GM23248 (cell line): ENCODE data around the gene DHX32. TPM values are rescaled to one million over a fixed set of nuclear protein-coding genes. Genes with fewer than 3 reads are reported as not detected.

Experiments
- DNase-seq: peaks from one replicate; pipeline ENCODE4 v3.0.0-alpha.2; 2015
- H2AFZ ChIP-seq: fragments of 200-600 bp; sonication (generic); 2 replicates; pipeline ENCODE4 v1.6.1; 2016; ENCODE audit warnings: antibody characterized with exemption
- H3F3A ChIP-seq: fragments of 200-600 bp; sonication (generic); 2 replicates; pipeline ENCODE4 v1.6.1; 2016; ENCODE audit warnings: mild to moderate bottlenecking, antibody characterized with exemption, mixed run types; ENCODE audit not compliant: insufficient read depth
- H3K27ac ChIP-seq: fragments of 200-600 bp; sonication (generic); 2 replicates; pipeline ENCODE4 v1.5.1; 2016; ENCODE audit warnings: mild to moderate bottlenecking
- H3K27me3 ChIP-seq: fragments of 200-600 bp; sonication (generic); replicated peaks from 2 replicates; pipeline ENCODE4 v1.6.1; 2016; ENCODE audit warnings: mild to moderate bottlenecking; ENCODE audit not compliant: insufficient read depth
- H3K36me3 ChIP-seq: fragments of 200-600 bp; sonication (generic); 2 replicates; pipeline ENCODE4 v1.6.1; 2016; ENCODE audit warnings: low read depth, mild to moderate bottlenecking
- H3K4me1 ChIP-seq: fragments of 200-600 bp; sonication (generic); 2 replicates; pipeline ENCODE4 v1.6.1; 2016; ENCODE audit warnings: mild to moderate bottlenecking; ENCODE audit not compliant: insufficient read depth
- H3K4me2 ChIP-seq: fragments of 200-600 bp; sonication (generic); one replicate; pipeline ENCODE4 v1.6.1; 2016; ENCODE audit warnings: mild to moderate bottlenecking; ENCODE audit not compliant: unreplicated experiment
- H3K4me3 ChIP-seq: fragments of 200-600 bp; sonication (generic); 2 replicates; pipeline ENCODE4 v1.5.1; 2016; ENCODE audit warnings: mild to moderate bottlenecking
- H3K79me2 ChIP-seq: fragments of 200-600 bp; sonication (generic); 2 replicates; pipeline ENCODE4 v1.6.1; 2016; ENCODE audit warnings: mild to moderate bottlenecking; ENCODE audit not compliant: insufficient read depth
- H3K9ac ChIP-seq: fragments of 200-600 bp; sonication (generic); 2 replicates; pipeline ENCODE4 v1.6.1; 2016; ENCODE audit warnings: mild to moderate bottlenecking
- H3K9me2 ChIP-seq: fragments of 200-600 bp; sonication (generic); 2 replicates; pipeline ENCODE4 v1.6.1; 2016; ENCODE audit warnings: mixed run types, mild to moderate bottlenecking, moderate library complexity; ENCODE audit not compliant: insufficient read depth
- H3K9me3 ChIP-seq: fragments of 200-600 bp; sonication (generic); one replicate; pipeline ENCODE4 v1.6.1; 2017; ENCODE audit warnings: low read depth
- H4K20me1 ChIP-seq: fragments of 200-600 bp; sonication (generic); 2 replicates; pipeline ENCODE4 v1.6.0; 2016; ENCODE audit not compliant: insufficient read depth
- EZH2 ChIP-seq: fragments of 200-600 bp; sonication (generic); IDR thresholded peaks from 2 replicates; pipeline ENCODE4 v1.6.1; 2018; ENCODE audit warnings: antibody characterized with exemption, mild to moderate bottlenecking; ENCODE audit not compliant: insufficient read depth, poor library complexity, severe bottlenecking
- EZH2phosphoT487 ChIP-seq: fragments of 200-600 bp; sonication (generic); IDR thresholded peaks from 2 replicates; pipeline ENCODE4 v1.6.1; 2018; ENCODE audit warnings: antibody characterized with exemption, moderate library complexity, mild to moderate bottlenecking, low read depth; ENCODE audit not compliant: insufficient read depth
- WGBS, 2 experiments: methylation state at CpG; one replicate each; pipeline ENCODE4 v1.1.6; 2015 to 2017; ENCODE audit warnings: low lambda C conversion rate in 2 of 2, low coverage in 1 of 2; ENCODE audit errors: missing lambda C conversion rate in 2 of 2; 5-methylcytosine and 5-hydroxymethylcytosine counted together
- in situ Hi-C: fragments of 300-500 bp; cut with MboI; formaldehyde crosslinking; loops from 2 replicates; pipeline ENCODE4 v1.15.0; 2020
- microRNA counts: library from miRNA; unstranded; fragments of <30 nt; microRNA quantifications from one replicate; lab custom pipeline; 2016
- microRNA-seq: library from miRNA; unstranded; fragments of <30 nt; microRNA quantifications from one replicate; pipeline ENCODE4, GENCODE V29; 2016; ENCODE audit warnings: borderline number of aligned reads
- polyA plus RNA-seq: library from polyadenylated mRNA; unstranded; fragments of >200 nt; fragmentation: Nextera tagmentation; extraction: Ambion mirVana; gene quantifications from 2 replicates; pipeline ENCODE4 v1.2.1, GENCODE V29; 2016
- small RNA-seq: library from RNA; depleted of rRNA; stranded (forward); fragments of <200 nt; gene quantifications from one replicate; pipeline ENCODE3, GENCODE V24; 2014; ENCODE audit warnings: low read depth, low replicate concordance
- total RNA-seq: library from RNA; depleted of rRNA; stranded (reverse); fragments of >200 nt; shearing (Covaris generic); gene quantifications from 2 replicates; pipeline ENCODE4 v1.2.3, GENCODE V29; 2014; rRNA removed

The DHX32 gene
- total and polyA plus RNA-seq, 2 experiments from 2014 or later = 34.4 to 49.6 TPM

DNA sequence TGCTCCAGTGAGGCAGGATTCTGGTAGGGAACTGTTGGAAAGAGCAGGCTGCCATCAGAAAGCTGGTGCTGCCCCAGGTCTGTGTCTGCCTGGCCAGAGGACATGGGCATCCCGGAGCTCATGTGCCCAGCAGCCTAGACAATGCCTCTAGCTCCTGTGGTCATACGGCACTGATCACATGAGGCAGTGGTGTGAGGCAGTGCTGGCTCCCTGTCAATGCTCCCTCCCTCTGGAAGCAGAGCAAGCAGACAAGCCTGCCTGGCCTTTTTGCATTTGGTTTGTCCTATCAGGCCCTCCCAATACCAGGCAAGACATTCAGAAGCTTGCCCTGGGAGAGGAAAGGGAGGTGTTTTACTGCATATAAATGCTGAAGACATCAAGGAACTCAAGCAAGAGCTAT, 86.0 kb downstream of the DHX32 start:
- in situ Hi-C loops = no loop called here
- no peak overlapping the region for H3K4me3 ChIP-seq
- H3K4me2 ChIP-seq = no peak overlapping the region
- H3K9ac ChIP-seq = no peak overlapping the region
- H3F3A ChIP-seq = no peaks in the 10 kb centered on the region
- H3K36me3 ChIP-seq = no peaks in the 10 kb centered on the region
- no peak for TF ChIP-seq EZH2
- no peak for TF ChIP-seq EZH2phosphoT487
- no peak overlapping the region for H3K27ac ChIP-seq
- no peaks in the 10 kb centered on the region for H3K9me2 ChIP-seq
- no peak for DNase-seq
- H3K79me2 ChIP-seq = no peaks in the 10 kb centered on the region
- H3K4me1 ChIP-seq = no peaks in the 10 kb centered on the region
- no peaks in the 10 kb centered on the region for H3K27me3 ChIP-seq
- no peak overlapping the region for H2AFZ ChIP-seq
- 45 to 63% methylated on average over 2 of the region's 2 CpGs for WGBS, 2 experiments
- no peaks in the 10 kb centered on the region for H4K20me1 ChIP-seq
- H3K9me3 ChIP-seq = no peaks in the 10 kb centered on the region

GRCh38 chr10:125792342-125793300, 88.5 kb downstream of the DHX32 start:
- no peaks in the 10 kb centered on the region for H3F3A ChIP-seq
- no peaks in the 10 kb centered on the region for H4K20me1 ChIP-seq
- no peaks in the 10 kb centered on the region for H3K9me2 ChIP-seq
- H3K27me3 ChIP-seq = no peaks in the 10 kb centered on the region
- no peak overlapping the region for H3K27ac ChIP-seq
- WGBS, 2 experiments = 80 to 82% methylated on average over 14 of the region's 14 CpGs
- no peaks in the 10 kb centered on the region for H3K36me3 ChIP-seq
- H3K4me2 ChIP-seq = no peak overlapping the region
- H3K79me2 ChIP-seq = no peaks in the 10 kb centered on the region
- H3K9me3 ChIP-seq = no peaks in the 10 kb centered on the region
- DNase-seq = no peak
- H2AFZ ChIP-seq = no peak overlapping the region
- H3K4me1 ChIP-seq = no peaks in the 10 kb centered on the region
- no peak overlapping the region for H3K9ac ChIP-seq
- in situ Hi-C loops = no loop called here
- TF ChIP-seq EZH2phosphoT487 (no peak), EZH2 (no peak)
- H3K4me3 ChIP-seq = no peak overlapping the region

- Histone ChIP-seq H3K27me3 (no peaks in the 10 kb centered on the region), H3K27ac (no peak overlapping the region), H3K79me2 (no peaks in the 10 kb centered on the region), H3K4me3 (no peak overlapping the region), H3K36me3 (no peaks in the 10 kb centered on the region), H3K9ac (no peak overlapping the region), H3K9me3 (no peaks in the 10 kb centered on the region), H3K9me2 (no peaks in the 10 kb centered on the region), H3K4me2 (no peak overlapping the region), H4K20me1 (no peaks in the 10 kb centered on the region), H2AFZ (no peak overlapping the region), H3F3A (no peaks in the 10 kb centered on the region), H3K4me1 (no peaks in the 10 kb centered on the region)
- TF ChIP-seq EZH2 = no peak
- no peak for TF ChIP-seq EZH2phosphoT487
- WGBS, 2 experiments = 97 to 98% methylated on average over 17 of the region's 17 CpGs
- no peak for DNase-seq
- in situ Hi-C loops = no loop called here
Measured at GRCh38 chr10:125788156-125789034, 92.7 kb downstream of the DHX32 start.

MicroRNAs within 50 kb of the gene (microRNA counts, 767-probe panel; counts per million panel counts)
- 447 counts per million, percentile 86 among the panel's probes with 10 or more counts for microRNA hsa-miR-4484 (lab: Ali Mortazavi, UCI)

Small RNA genes within 50 kb of the gene (microRNA-seq; reads per million reads assigned to microRNA genes)
- 2.0 reads per million for gene MIR4484

Small RNA genes within 50 kb of the gene (small RNA-seq; reads per million reads assigned to genes)
- gene MIR4484 (not detected), gene RF00017 (not detected), gene RNU2-42P (not detected)

Other genes with a start within 250 kb of the DHX32 start
- gene TEX36, start 198.1 kb downstream of the DHX32 start, total RNA-seq = 0.76 TPM in 1 of 2 replicates, not detected in the other
- 0.34 and 0.35 TPM in 2 replicates for gene TEX36, start 198.1 kb downstream of the DHX32 start, polyA plus RNA-seq
- 13.2 and 16.4 TPM in 2 replicates for gene EDRF1, start 161.6 kb downstream of the DHX32 start, total RNA-seq
- gene EDRF1, start 161.6 kb downstream of the DHX32 start, polyA plus RNA-seq = 10.2 and 11.4 TPM in 2 replicates
- not detected in 2 replicates for gene MMP21, start 105.5 kb downstream of the DHX32 start, total RNA-seq
- not detected in 2 replicates for gene MMP21, start 105.5 kb downstream of the DHX32 start, polyA plus RNA-seq
- 75.2 and 83.1 TPM in 2 replicates for gene UROS, start 58.0 kb downstream of the DHX32 start, total RNA-seq
- 87.8 and 92.2 TPM in 2 replicates for gene UROS, start 58.0 kb downstream of the DHX32 start, polyA plus RNA-seq
- 43.9 and 51.7 TPM in 2 replicates for gene BCCIP, start 57.7 kb downstream of the DHX32 start, total RNA-seq
- 92.6 and 96.9 TPM in 2 replicates for gene BCCIP, start 57.7 kb downstream of the DHX32 start, polyA plus RNA-seq
- gene FANK1, start 15.3 kb upstream of the DHX32 start, total RNA-seq = 4.3 and 13.3 TPM in 2 replicates
- 7.9 and 10.2 TPM in 2 replicates for gene FANK1, start 15.3 kb upstream of the DHX32 start, polyA plus RNA-seq